Occipital lobe (tissue), 2 donors: ENCODE data around the gene CCT8L2. TPM values are rescaled to one million over a fixed set of nuclear protein-coding genes. Genes with fewer than 3 reads are reported as not detected.
"Not testable (repeated sequence)": the region's sequence is repeated elsewhere in the genome, so short reads cannot be mapped to it uniquely, and the experiment has no call there.

Source experiments
- DNase-seq: peaks from one replicate; lab custom pipeline; 2025; lab: John Stamatoyannopoulos, UW
- total RNA-seq: library from RNA; depleted of rRNA; stranded (reverse); fragments of >200 nt; gene quantifications from one replicate; pipeline ENCODE4 v1.2.3, GENCODE V29; 2014

The CCT8L2 gene
- total RNA-seq, 1 donor from 2014 or later: not detected

GRCh38 chr22:16599648-16600047 lies 7.0 kb upstream of the CCT8L2 start:
- not testable (repeated sequence) for DNase-seq

GRCh38 chr22:16595251-16595650 lies 2.6 kb upstream of the CCT8L2 start:
- DNase-seq: not testable (repeated sequence)

GRCh38 chr22:16594026-16594425 lies 1.4 kb upstream of the CCT8L2 start:
- no peak for DNase-seq

- DNase-seq: not testable (repeated sequence)
Observed at GRCh38 chr22:16592231-16592630, 379 bp downstream of the CCT8L2 start.

- not testable (repeated sequence) for DNase-seq
Observed at GRCh38 chr22:16591136-16591535, 1.5 kb downstream of the CCT8L2 start.

- DNase-seq: no peak
Observed at GRCh38 chr22:16586991-16587390, 5.6 kb downstream of the CCT8L2 start.

GRCh38 chr22:16586170-16586569 lies 6.4 kb downstream of the CCT8L2 start:
- no peak for DNase-seq

- DNase-seq: not testable (repeated sequence)
Observed at GRCh38 chr22:16580872-16581271, 11.7 kb downstream of the CCT8L2 start.

GRCh38 chr22:16569240-16569834 lies 23.3 kb downstream of the CCT8L2 start:
- DNase-seq: not testable (repeated sequence)

GRCh38 chr22:16568425-16568758 lies 24.2 kb downstream of the CCT8L2 start:
- DNase-seq: no peak

- not testable (repeated sequence) for DNase-seq
Observed at GRCh38 chr22:16567617-16568424, 24.8 kb downstream of the CCT8L2 start.

GRCh38 chr22:16566421-16567151 lies 26.0 kb downstream of the CCT8L2 start:
- not testable (repeated sequence) for DNase-seq

- not testable (repeated sequence) for DNase-seq
Observed at GRCh38 chr22:16565585-16566420, 26.8 kb downstream of the CCT8L2 start.

GRCh38 chr22:16564837-16565584 lies 27.6 kb downstream of the CCT8L2 start:
- DNase-seq: not testable (repeated sequence)

GRCh38 chr22:16563555-16564520 lies 28.8 kb downstream of the CCT8L2 start:
- DNase-seq: no peak

GRCh38 chr22:16562711-16563554 lies 29.7 kb downstream of the CCT8L2 start:
- DNase-seq: no peak

- DNase-seq: not testable (repeated sequence)
Observed at GRCh38 chr22:16561093-16561658, 31.4 kb downstream of the CCT8L2 start.

- DNase-seq: not testable (repeated sequence)
Observed at GRCh38 chr22:16560651-16561050, 32.0 kb downstream of the CCT8L2 start.
